ENCODE data around the gene PKNOX1. TPM values are rescaled to one million over a fixed set of nuclear protein-coding genes. Genes with fewer than 3 reads are reported as not detected.

The PKNOX1 gene
- total and polyA plus RNA-seq, 9 of the 15 experiments (the other 6 are each of a cell fraction or from before 2014, with no cell fraction given) = 8.8 to 25.9 (median 13.2) TPM

DNA sequence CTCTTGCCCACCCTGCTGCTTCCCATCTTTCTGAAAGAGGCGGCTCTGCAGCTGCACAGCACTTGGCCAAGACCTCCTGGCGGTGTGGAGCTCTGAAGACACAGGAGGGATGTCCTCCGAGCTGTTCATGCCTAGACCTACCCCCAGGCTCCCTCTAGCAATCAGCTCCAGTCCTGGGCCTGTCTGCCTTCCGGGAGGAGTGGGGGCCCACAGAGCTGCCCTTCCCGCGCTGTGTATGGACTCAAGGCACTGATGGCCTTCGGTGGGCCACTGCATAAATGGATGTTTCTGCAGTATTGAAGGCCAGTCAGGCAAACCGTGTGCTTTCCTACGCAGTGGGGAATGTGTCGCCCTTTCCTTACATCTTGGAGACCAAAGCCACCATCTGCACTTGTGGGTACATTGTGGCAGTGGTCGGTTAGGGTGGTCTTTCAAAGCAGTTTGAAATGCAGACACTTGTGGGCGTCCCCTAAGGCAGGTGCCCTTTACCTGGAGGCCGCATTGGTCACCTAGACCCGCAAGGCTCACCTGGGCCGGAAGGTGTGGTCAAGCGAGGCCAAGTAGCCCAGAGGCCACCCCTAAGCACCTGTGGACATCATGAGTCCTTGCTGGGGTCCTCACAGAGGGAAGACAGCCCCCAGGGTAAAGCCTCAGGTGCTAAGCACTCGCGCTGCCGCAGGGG lies 912 bp upstream of the PKNOX1 start (continued):
- TF ChIP-seq FOXM1 (IDR thresholded peaks at IDR 0.05; ENCODE audit: low read depth) = no peak
- TF ChIP-seq FOXM1 (CRISPR knock-in tag; IDR thresholded peaks at IDR 0.05; ENCODE audit: low read depth) = no peak
- 0 out of 2 replicates have a peak, but pooled peaks have one; percentile 42 for TF ChIP-seq HSF4 (CRISPR knock-in tag; IDR thresholded peaks at IDR 0.05; ENCODE audit: borderline replicate concordance)
- no peak for TF ChIP-seq PYGO2 (tag; IDR thresholded peaks at IDR 0.05)
- TF ChIP-seq IFI16 (CRISPR knock-in tag; IDR thresholded peaks at IDR 0.05) = no peak
- TF ChIP-seq MEIS2 (IDR thresholded peaks at IDR 0.05; ENCODE audit: partially characterized antibody) = no peak
- TF ChIP-seq, protein P1, sequence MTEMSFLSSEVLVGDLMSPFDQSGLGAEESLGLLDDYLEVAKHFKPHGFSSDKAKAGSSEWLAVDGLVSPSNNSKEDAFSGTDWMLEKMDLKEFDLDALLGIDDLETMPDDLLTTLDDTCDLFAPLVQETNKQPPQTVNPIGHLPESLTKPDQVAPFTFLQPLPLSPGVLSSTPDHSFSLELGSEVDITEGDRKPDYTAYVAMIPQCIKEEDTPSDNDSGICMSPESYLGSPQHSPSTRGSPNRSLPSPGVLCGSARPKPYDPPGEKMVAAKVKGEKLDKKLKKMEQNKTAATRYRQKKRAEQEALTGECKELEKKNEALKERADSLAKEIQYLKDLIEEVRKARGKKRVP (CRISPR knock-in tag; IDR thresholded peaks at IDR 0.05) = 0 out of 2 replicates have a peak, but pooled peaks have one; percentile 26
- no peak for TF ChIP-seq STAT5A (IDR thresholded peaks at IDR 0.05; ENCODE audit: borderline replicate concordance, low read length)
- 0 out of 2 replicates have a peak, but pooled peaks have one; percentile 2 for TF ChIP-seq CREM (IDR thresholded peaks at IDR 0.05; ENCODE audit: low read depth)
- no peak for TF ChIP-seq MYC (IDR thresholded peaks at IDR 0.05; ENCODE audit: low read depth, low read length)
- TF ChIP-seq MYC (CRISPR knock-in tag; IDR thresholded peaks at IDR 0.05; ENCODE audit: borderline replicate concordance, low read depth) = peak; percentile 75; the same call in 1 of the 2 replicates
- TF ChIP-seq SOX6 (IDR thresholded peaks at IDR 0.05) = peak; percentile 11; the same call in 1 of the 2 replicates
- TF ChIP-seq, protein P2, sequence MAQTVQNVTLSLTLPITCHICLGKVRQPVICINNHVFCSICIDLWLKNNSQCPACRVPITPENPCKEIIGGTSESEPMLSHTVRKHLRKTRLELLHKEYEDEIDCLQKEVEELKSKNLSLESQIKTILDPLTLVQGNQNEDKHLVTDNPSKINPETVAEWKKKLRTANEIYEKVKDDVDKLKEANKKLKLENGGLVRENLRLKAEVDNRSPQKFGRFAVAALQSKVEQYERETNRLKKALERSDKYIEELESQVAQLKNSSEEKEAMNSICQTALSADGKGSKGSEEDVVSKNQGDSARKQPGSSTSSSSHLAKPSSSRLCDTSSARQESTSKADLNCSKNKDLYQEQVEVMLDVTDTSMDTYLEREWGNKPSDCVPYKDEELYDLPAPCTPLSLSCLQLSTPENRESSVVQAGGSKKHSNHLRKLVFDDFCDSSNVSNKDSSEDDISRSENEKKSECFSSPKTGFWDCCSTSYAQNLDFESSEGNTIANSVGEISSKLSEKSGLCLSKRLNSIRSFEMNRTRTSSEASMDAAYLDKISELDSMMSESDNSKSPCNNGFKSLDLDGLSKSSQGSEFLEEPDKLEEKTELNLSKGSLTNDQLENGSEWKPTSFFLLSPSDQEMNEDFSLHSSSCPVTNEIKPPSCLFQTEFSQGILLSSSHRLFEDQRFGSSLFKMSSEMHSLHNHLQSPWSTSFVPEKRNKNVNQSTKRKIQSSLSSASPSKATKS (CRISPR knock-in tag; IDR thresholded peaks at IDR 0.05) = 0 out of 2 replicates have a peak, but pooled peaks have one; percentile 32
- TF ChIP-seq, protein P3, sequence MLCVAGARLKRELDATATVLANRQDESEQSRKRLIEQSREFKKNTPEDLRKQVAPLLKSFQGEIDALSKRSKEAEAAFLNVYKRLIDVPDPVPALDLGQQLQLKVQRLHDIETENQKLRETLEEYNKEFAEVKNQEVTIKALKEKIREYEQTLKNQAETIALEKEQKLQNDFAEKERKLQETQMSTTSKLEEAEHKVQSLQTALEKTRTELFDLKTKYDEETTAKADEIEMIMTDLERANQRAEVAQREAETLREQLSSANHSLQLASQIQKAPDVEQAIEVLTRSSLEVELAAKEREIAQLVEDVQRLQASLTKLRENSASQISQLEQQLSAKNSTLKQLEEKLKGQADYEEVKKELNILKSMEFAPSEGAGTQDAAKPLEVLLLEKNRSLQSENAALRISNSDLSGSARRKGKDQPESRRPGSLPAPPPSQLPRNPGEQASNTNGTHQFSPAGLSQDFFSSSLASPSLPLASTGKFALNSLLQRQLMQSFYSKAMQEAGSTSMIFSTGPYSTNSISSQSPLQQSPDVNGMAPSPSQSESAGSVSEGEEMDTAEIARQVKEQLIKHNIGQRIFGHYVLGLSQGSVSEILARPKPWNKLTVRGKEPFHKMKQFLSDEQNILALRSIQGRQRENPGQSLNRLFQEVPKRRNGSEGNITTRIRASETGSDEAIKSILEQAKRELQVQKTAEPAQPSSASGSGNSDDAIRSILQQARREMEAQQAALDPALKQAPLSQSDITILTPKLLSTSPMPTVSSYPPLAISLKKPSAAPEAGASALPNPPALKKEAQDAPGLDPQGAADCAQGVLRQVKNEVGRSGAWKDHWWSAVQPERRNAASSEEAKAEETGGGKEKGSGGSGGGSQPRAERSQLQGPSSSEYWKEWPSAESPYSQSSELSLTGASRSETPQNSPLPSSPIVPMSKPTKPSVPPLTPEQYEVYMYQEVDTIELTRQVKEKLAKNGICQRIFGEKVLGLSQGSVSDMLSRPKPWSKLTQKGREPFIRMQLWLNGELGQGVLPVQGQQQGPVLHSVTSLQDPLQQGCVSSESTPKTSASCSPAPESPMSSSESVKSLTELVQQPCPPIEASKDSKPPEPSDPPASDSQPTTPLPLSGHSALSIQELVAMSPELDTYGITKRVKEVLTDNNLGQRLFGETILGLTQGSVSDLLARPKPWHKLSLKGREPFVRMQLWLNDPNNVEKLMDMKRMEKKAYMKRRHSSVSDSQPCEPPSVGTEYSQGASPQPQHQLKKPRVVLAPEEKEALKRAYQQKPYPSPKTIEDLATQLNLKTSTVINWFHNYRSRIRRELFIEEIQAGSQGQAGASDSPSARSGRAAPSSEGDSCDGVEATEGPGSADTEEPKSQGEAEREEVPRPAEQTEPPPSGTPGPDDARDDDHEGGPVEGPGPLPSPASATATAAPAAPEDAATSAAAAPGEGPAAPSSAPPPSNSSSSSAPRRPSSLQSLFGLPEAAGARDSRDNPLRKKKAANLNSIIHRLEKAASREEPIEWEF (CRISPR knock-in tag; IDR thresholded peaks at IDR 0.05) = no peak
- no peak for TF ChIP-seq TBL1XR1 (IDR thresholded peaks at IDR 0.05; ENCODE audit: low read length in 2 of 2)
- TF ChIP-seq, protein P4, sequence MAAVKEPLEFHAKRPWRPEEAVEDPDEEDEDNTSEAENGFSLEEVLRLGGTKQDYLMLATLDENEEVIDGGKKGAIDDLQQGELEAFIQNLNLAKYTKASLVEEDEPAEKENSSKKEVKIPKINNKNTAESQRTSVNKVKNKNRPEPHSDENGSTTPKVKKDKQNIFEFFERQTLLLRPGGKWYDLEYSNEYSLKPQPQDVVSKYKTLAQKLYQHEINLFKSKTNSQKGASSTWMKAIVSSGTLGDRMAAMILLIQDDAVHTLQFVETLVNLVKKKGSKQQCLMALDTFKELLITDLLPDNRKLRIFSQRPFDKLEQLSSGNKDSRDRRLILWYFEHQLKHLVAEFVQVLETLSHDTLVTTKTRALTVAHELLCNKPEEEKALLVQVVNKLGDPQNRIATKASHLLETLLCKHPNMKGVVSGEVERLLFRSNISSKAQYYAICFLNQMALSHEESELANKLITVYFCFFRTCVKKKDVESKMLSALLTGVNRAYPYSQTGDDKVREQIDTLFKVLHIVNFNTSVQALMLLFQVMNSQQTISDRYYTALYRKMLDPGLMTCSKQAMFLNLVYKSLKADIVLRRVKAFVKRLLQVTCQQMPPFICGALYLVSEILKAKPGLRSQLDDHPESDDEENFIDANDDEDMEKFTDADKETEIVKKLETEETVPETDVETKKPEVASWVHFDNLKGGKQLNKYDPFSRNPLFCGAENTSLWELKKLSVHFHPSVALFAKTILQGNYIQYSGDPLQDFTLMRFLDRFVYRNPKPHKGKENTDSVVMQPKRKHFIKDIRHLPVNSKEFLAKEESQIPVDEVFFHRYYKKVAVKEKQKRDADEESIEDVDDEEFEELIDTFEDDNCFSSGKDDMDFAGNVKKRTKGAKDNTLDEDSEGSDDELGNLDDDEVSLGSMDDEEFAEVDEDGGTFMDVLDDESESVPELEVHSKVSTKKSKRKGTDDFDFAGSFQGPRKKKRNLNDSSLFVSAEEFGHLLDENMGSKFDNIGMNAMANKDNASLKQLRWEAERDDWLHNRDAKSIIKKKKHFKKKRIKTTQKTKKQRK (IDR thresholded peaks at IDR 0.05; ENCODE audit: borderline replicate concordance, low read depth, low read length) = no peak

Measured in K562 (cell line).